Effector memory CD4-positive, alpha-beta T cell (primary cell): ENCODE measurements around the gene ASAP3.
"Not testable (repeated sequence)": the region's sequence is repeated elsewhere in the genome, so short reads cannot be mapped to it uniquely, and the experiment has no call there.

ENCODE experiments used
- DNase-seq, 3 donors: peaks; one replicate each; pipeline ENCODE4 v3.0.0-alpha.2; 2020
- H3K27ac ChIP-seq: 2 replicates; pipeline ENCODE4 v1.7.0; 2013; ENCODE audit warnings: mild to moderate bottlenecking, low read length, moderate library complexity; ENCODE audit not compliant: insufficient read depth, poor library complexity, severe bottlenecking
- H3K27me3 ChIP-seq: replicated peaks from 2 replicates; pipeline ENCODE4 v1.7.0; 2013; ENCODE audit warnings: mild to moderate bottlenecking, low read length; ENCODE audit not compliant: insufficient read depth, control insufficient read depth, poor library complexity, severe bottlenecking
- H3K36me3 ChIP-seq: 2 replicates; pipeline ENCODE4 v1.7.0; 2013; ENCODE audit warnings: mild to moderate bottlenecking, low read length, moderate library complexity; ENCODE audit not compliant: control insufficient read depth, insufficient read depth
- H3K4me1 ChIP-seq: 2 replicates; pipeline ENCODE4 v1.7.0; 2013; ENCODE audit warnings: low read length, mild to moderate bottlenecking; ENCODE audit not compliant: control insufficient read depth, insufficient read depth, poor library complexity, severe bottlenecking
- H3K4me3 ChIP-seq: 2 replicates; pipeline ENCODE4 v1.7.0; 2013; ENCODE audit warnings: low read length, low read depth, mild to moderate bottlenecking; ENCODE audit not compliant: insufficient read depth, poor library complexity, severe bottlenecking
- H3K9me3 ChIP-seq: 2 replicates; pipeline ENCODE4 v1.7.0; 2013; ENCODE audit warnings: mild to moderate bottlenecking, low read length, moderate library complexity; ENCODE audit not compliant: control insufficient read depth

ASAP3 gene

DNA sequence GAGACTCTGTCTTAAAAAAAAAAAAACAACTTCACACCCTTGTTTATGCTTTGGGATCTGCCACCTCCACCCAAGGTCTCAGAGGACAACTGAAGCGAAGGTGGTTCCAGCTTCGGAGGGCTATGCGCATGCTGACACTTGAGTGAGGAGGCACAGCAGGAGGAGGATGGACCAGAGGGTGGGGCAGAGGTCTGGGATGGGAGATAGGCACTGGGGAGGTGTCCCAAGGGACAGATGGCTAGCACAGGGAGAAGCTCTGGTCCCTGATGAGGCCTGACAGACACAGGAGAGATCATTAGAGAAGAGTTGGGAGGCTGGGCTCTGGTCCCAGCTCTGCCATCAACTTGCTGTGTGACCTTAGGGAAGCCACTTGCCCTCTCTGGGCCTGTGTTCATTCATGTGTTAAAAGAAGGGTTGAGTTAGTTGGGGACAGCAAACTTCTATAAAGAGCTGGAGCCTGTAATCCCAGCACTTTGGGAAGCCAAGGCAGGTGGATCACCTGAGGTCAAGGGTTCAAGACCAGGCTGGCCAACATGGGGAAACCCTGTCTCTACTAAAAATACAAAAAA, 30.2 kb upstream of the ASAP3 start:
- Histone ChIP-seq H3K4me3 (no peak overlapping the region), H3K27ac (no peak overlapping the region), H3K4me1 (no peaks in the 10 kb centered on the region), H3K27me3 (no peaks in the 10 kb centered on the region), H3K9me3 (no peaks in the 10 kb centered on the region), H3K36me3 (peaks cover 5% of the 10 kb centered on the region)
- DNase-seq, result no peak

DNA sequence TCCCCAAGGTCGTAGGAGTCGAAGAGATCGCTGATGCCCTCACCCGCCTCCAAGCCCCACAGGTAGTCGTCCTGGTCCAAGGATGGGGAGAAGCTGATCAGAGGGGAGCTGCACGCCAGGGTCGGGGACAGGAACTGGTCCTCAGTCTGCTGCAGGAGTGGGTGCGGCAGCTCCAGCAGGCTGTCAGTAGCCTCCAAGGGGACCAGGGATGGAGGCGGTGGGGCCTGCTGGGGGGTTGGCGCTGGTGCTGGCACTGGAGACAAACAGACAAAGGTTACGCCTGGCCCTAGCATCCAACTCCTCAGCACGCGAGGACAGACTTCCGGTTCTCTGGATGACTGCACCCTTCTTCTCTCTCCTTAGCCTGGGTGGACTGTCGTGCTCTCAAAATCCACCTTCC, 25.9 kb upstream of the ASAP3 start:
- DNase-seq, result no peak
- no peak overlapping the region for H3K27ac ChIP-seq
- no peaks in the 10 kb centered on the region for H3K27me3 ChIP-seq
- H3K9me3 ChIP-seq, result no peaks in the 10 kb centered on the region
- no peaks in the 10 kb centered on the region for H3K4me1 ChIP-seq
- H3K4me3 ChIP-seq, result no peak overlapping the region
- H3K36me3 ChIP-seq, result no peaks in the 10 kb centered on the region

DNA sequence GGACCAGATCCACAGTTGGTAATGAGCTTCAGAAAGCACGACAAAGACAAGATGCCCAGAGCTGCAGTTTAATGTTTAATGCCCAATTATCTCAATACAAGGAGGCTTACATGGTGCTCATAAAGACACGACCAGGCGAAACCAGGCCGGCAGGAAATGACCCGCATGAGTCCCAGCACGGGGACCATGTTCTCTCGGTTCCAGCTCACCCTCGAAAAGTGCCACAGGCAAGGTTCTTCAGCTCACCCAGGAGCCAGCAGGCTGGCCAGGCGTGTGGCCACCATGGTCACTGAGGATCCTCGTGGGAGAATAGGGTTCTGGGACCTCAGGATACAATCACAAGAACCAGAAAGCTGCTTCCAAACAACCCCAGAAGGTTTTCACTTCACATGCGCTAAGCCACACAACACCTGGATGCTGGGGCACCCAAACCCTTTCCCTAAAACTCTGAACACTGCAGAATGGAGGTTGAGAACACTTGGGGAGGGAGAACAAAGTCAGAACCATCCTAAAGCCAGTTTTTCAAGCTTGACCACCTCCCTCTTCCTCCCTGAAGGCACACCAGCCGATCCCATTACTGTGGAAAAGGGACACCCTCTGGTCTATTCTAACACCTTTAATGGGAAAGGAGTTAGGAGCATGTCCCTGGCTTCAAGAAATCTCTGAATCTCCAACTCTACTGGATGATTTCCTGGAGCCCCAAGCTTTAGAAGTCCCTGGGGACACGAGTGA, 22.6 kb upstream of the ASAP3 start:
- Histone ChIP-seq H3K27me3 (no peaks in the 10 kb centered on the region), H3K9me3 (no peaks in the 10 kb centered on the region), H3K36me3 (no peaks in the 10 kb centered on the region), H3K4me3 (no peak overlapping the region), H3K27ac (no peak overlapping the region), H3K4me1 (no peaks in the 10 kb centered on the region)
- DNase-seq, result no peak

DNA sequence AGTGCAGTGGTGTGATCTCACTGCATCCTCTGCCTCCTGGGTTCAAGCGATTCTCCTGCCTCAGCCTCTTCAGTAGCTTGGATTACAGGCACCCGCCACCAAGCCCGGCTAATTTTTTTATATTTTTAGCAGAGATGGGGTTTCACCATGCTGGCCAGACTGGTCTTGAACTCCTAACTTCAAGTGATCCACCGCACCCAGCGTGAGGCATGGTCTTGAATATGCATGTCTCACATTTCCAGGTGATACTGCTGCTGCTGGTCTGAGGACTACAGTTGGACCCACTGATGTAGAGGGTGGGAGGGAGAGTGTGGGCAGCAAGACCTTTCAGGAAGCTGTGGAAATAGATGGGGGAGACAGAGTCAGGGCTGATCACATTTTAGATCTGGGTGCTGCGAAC, 21.9 kb upstream of the ASAP3 start:
- H3K9me3 ChIP-seq, result no peaks in the 10 kb centered on the region
- H3K36me3 ChIP-seq, result no peaks in the 10 kb centered on the region
- H3K27me3 ChIP-seq, result no peaks in the 10 kb centered on the region
- DNase-seq, result no peak
- no peaks in the 10 kb centered on the region for H3K4me1 ChIP-seq
- H3K4me3 ChIP-seq, result no peak overlapping the region
- no peak overlapping the region for H3K27ac ChIP-seq

DNA sequence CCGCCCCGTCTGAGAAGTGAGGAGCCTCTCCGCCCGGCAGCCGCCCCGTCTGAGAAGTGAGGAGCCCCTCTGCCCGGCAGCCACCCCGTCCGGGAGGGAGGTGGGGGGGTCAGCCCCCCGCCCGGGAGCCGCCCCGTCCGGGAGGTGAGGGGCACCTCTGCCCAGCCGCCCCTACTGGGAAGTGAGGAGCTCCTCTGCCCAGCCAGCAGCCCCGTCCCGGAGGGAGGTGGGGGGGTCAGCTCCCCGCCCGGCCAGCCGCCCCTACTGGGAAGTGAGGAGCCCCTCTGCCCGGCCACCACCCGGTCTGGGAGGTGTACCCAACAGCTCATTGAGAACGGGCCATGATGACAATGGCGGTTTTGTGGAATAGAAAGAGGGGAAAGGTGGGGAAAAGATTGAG, 20.2 kb upstream of the ASAP3 start:
- H3K27me3 ChIP-seq, H3K4me3 ChIP-seq: not testable (repeated sequence)

DNA sequence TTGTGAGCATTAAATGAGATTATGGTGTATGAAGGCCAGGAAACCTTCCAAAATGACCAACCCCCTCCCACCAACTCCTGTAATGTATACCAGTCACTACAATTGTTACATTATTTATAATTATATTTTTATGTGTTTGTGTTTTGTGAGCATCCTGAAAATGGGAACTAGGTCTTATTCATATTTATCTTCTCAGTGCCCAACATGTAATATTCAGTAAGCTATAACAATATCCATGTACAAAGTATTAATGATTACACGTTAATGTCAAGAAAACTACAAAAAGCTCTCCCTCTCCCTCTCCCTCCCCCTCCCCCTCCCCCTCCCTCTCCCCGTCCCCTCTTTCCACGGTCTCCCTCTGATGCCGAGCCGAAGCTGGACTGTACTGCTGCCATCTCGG, 19.0 kb upstream of the ASAP3 start:
- no peaks in the 10 kb centered on the region for H3K9me3 ChIP-seq

More for the DNA sequence above, 20.2 kb upstream of the ASAP3 start:
- H3K36me3 ChIP-seq, H3K27ac ChIP-seq, DNase-seq, H3K4me1 ChIP-seq, H3K9me3 ChIP-seq: not testable (repeated sequence)

DNA sequence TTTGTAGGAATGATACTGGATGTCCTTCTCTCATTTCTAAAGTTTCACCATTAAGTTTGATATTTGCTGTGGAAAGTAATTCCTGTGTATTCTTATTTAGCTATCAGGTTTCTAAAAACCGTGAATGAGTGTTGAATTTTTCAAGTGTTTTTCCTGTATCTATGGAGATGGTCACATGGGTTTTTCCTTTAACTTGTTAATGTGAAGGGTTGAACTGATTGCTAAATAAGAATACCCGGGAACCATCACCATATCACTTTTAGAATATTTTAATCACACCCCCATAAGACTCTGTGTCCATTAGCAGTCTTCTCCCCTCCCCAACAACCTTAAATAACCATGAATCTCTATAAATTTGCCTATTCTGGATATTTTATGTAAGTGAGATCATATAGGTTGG, 16.5 kb upstream of the ASAP3 start:
- Histone ChIP-seq H3K36me3 (no peaks in the 10 kb centered on the region), H3K9me3 (no peaks in the 10 kb centered on the region), H3K4me3 (no peak overlapping the region), H3K27me3 (no peaks in the 10 kb centered on the region), H3K4me1 (no peaks in the 10 kb centered on the region), H3K27ac (no peak overlapping the region)
- no peak for DNase-seq

More for the DNA sequence above, 19.0 kb upstream of the ASAP3 start:
- no peaks in the 10 kb centered on the region for H3K36me3 ChIP-seq
- H3K27ac ChIP-seq, result no peak overlapping the region
- no peak for DNase-seq
- no peaks in the 10 kb centered on the region for H3K4me1 ChIP-seq
- H3K27me3 ChIP-seq, result no peaks in the 10 kb centered on the region
- H3K4me3 ChIP-seq, result no peak overlapping the region

DNA sequence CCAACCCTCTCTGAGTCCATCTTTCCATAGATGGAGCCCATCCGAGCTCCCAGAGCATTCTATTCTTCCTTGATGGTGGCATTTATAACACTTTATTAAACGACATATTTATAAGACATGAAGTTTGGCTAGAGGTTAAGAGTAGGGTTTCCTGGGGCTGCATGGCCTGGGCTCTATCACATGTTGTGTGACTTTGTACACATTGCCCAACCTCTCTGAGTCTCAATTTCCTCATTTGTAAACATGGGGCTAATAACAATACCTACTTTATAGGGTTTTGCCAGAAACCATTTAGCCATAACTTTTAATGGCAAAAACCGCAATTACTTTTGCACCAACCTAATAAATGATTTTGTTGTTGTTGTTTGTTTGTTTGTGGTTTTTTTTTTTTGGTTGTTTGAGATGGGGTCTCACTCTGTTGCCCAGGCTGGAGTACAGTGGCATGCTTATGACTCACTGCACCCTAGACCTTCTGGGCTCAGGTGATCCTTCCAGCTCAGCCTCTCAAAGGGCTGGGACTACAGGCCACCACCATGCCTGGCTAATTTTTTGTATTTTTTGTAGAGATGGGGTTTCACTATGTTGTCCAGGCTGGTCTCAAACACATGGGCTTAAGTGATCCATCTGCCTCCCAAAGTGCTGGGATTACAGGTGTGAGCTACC, 13.9 kb upstream of the ASAP3 start:
- H3K27ac ChIP-seq, result no peak overlapping the region
- H3K4me1 ChIP-seq, result no peaks in the 10 kb centered on the region
- no peaks in the 10 kb centered on the region for H3K36me3 ChIP-seq
- no peak overlapping the region for H3K4me3 ChIP-seq
- DNase-seq, result no peak
- H3K27me3 ChIP-seq, result no peaks in the 10 kb centered on the region
- H3K9me3 ChIP-seq, result no peaks in the 10 kb centered on the region

DNA sequence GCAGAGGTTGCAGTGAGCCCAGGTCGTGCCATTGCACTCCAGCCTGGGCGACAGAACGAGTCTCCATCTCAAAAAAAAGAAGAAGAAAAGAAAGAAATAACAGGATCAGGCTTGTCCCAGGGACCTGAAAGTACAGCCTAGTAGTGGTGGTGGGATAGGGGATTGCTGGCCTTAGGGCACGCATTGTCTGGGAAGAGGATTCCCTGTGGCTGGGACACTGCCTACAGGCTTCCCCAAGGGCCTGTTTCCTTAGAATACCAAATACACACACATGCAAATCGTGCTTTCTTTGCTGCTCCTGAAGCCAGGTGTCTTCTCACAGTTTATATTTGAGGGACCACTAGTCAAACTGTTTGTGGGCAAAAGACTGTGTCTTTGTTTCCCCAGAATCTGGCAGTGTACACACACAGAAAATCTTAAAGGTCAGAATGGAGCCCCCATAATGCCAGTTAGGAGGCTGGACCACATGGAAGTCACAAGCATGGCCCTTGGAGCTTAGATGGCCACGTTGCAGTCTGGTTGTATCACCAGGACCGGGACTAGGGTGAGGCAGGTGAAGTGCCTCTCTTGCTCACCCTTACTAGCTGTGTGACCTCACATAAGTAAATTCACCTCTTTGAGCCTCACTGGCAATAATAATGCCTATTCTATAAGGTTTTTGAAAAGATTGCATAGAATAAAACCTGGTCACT, 12.7 kb upstream of the ASAP3 start:
- Histone ChIP-seq H3K9me3 (no peaks in the 10 kb centered on the region), H3K27ac (no peak overlapping the region), H3K4me1 (no peaks in the 10 kb centered on the region), H3K36me3 (no peaks in the 10 kb centered on the region), H3K4me3 (no peak overlapping the region), H3K27me3 (no peaks in the 10 kb centered on the region)
- no peak for DNase-seq

DNA sequence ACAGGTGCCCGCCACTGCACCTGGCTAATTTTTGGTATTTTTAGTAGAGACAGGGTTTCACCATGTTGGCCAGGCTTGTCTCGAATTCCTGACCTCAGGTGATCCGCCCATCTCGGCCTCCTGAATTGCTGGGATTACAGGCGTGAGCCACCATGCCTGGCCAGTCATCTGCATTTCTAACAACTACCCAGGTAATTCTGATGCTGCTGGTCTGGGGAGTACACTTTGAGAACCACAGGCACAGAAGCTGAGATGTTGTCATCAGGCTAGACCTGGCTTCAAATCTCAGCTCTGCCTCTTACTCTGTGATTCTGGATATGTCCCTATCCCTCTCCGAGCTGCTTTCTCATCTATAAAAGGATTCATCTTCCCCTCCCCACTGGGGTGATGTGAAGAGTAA, 10.9 kb upstream of the ASAP3 start:
- H3K9me3 ChIP-seq, DNase-seq, H3K4me1 ChIP-seq, H3K27me3 ChIP-seq, H3K4me3 ChIP-seq, H3K36me3 ChIP-seq, H3K27ac ChIP-seq: not testable (repeated sequence)
